ENCODE data around the gene MB21D2.

DNA sequence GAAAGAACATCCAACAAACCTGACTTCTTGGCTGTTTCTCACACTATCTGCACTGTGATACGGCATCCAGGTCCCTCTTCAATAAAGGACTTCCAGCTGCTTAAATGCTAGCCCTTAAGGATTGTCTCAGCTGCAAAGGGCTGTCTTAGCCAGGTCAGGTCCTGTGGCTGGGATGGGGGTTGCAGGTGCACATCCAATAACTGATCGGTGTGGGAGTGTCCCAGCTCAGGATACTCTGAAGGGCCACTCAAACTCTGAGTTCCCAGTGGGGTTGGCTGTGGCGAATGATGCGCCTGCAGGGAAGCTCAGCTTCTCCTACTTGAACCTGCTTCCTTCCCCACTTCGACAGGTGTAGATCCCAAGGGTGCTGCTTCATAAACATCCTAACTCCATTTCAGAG lies 115.7 kb downstream of the MB21D2 start:
- TF ChIP-seq CREB1 (CRISPR knock-in tag; IDR thresholded peaks at IDR 0.05) (no peak), GRHL2 (CRISPR knock-in tag; IDR thresholded peaks at IDR 0.05; ENCODE audit: insufficient replicate concordance, severe bottlenecking) (no peak), FOXJ3 (CRISPR knock-in tag; IDR thresholded peaks at IDR 0.05; ENCODE audit: borderline replicate concordance) (no peak), ZBTB21 (CRISPR knock-in tag; IDR thresholded peaks at IDR 0.05; ENCODE audit: borderline replicate concordance) (no peak)
- TF ChIP-seq, protein P1, sequence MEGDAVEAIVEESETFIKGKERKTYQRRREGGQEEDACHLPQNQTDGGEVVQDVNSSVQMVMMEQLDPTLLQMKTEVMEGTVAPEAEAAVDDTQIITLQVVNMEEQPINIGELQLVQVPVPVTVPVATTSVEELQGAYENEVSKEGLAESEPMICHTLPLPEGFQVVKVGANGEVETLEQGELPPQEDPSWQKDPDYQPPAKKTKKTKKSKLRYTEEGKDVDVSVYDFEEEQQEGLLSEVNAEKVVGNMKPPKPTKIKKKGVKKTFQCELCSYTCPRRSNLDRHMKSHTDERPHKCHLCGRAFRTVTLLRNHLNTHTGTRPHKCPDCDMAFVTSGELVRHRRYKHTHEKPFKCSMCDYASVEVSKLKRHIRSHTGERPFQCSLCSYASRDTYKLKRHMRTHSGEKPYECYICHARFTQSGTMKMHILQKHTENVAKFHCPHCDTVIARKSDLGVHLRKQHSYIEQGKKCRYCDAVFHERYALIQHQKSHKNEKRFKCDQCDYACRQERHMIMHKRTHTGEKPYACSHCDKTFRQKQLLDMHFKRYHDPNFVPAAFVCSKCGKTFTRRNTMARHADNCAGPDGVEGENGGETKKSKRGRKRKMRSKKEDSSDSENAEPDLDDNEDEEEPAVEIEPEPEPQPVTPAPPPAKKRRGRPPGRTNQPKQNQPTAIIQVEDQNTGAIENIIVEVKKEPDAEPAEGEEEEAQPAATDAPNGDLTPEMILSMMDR (IDR thresholded peaks at IDR 0.05), result no peak
- TF ChIP-seq, protein P2, sequence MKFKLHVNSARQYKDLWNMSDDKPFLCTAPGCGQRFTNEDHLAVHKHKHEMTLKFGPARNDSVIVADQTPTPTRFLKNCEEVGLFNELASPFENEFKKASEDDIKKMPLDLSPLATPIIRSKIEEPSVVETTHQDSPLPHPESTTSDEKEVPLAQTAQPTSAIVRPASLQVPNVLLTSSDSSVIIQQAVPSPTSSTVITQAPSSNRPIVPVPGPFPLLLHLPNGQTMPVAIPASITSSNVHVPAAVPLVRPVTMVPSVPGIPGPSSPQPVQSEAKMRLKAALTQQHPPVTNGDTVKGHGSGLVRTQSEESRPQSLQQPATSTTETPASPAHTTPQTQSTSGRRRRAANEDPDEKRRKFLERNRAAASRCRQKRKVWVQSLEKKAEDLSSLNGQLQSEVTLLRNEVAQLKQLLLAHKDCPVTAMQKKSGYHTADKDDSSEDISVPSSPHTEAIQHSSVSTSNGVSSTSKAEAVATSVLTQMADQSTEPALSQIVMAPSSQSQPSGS (CRISPR knock-in tag; IDR thresholded peaks at IDR 0.05; ENCODE audit: borderline replicate concordance, low read depth), result no peak
- TF ChIP-seq, protein P3, sequence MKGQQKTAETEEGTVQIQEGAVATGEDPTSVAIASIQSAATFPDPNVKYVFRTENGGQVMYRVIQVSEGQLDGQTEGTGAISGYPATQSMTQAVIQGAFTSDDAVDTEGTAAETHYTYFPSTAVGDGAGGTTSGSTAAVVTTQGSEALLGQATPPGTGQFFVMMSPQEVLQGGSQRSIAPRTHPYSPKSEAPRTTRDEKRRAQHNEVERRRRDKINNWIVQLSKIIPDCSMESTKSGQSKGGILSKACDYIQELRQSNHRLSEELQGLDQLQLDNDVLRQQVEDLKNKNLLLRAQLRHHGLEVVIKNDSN (CRISPR knock-in tag; IDR thresholded peaks at IDR 0.05), result no peak
- TF ChIP-seq, protein P4, sequence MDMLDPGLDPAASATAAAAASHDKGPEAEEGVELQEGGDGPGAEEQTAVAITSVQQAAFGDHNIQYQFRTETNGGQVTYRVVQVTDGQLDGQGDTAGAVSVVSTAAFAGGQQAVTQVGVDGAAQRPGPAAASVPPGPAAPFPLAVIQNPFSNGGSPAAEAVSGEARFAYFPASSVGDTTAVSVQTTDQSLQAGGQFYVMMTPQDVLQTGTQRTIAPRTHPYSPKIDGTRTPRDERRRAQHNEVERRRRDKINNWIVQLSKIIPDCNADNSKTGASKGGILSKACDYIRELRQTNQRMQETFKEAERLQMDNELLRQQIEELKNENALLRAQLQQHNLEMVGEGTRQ (CRISPR knock-in tag; IDR thresholded peaks at IDR 0.05), result no peak
- TF ChIP-seq, protein P5, sequence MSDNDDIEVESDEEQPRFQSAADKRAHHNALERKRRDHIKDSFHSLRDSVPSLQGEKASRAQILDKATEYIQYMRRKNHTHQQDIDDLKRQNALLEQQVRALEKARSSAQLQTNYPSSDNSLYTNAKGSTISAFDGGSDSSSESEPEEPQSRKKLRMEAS (CRISPR knock-in tag; IDR thresholded peaks at IDR 0.05), result no peak
- TF ChIP-seq, protein P6, sequence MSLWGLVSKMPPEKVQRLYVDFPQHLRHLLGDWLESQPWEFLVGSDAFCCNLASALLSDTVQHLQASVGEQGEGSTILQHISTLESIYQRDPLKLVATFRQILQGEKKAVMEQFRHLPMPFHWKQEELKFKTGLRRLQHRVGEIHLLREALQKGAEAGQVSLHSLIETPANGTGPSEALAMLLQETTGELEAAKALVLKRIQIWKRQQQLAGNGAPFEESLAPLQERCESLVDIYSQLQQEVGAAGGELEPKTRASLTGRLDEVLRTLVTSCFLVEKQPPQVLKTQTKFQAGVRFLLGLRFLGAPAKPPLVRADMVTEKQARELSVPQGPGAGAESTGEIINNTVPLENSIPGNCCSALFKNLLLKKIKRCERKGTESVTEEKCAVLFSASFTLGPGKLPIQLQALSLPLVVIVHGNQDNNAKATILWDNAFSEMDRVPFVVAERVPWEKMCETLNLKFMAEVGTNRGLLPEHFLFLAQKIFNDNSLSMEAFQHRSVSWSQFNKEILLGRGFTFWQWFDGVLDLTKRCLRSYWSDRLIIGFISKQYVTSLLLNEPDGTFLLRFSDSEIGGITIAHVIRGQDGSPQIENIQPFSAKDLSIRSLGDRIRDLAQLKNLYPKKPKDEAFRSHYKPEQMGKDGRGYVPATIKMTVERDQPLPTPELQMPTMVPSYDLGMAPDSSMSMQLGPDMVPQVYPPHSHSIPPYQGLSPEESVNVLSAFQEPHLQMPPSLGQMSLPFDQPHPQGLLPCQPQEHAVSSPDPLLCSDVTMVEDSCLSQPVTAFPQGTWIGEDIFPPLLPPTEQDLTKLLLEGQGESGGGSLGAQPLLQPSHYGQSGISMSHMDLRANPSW (CRISPR knock-in tag; conservative IDR thresholded peaks at IDR 0.05; ENCODE audit: low read depth), result no peak
- TF ChIP-seq, protein P7, sequence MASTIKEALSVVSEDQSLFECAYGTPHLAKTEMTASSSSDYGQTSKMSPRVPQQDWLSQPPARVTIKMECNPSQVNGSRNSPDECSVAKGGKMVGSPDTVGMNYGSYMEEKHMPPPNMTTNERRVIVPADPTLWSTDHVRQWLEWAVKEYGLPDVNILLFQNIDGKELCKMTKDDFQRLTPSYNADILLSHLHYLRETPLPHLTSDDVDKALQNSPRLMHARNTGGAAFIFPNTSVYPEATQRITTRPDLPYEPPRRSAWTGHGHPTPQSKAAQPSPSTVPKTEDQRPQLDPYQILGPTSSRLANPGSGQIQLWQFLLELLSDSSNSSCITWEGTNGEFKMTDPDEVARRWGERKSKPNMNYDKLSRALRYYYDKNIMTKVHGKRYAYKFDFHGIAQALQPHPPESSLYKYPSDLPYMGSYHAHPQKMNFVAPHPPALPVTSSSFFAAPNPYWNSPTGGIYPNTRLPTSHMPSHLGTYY (CRISPR knock-in tag; IDR thresholded peaks at IDR 0.05), result no peak

Measured in WTC11 (cell line).